Caki2 (cell line): ENCODE measurements around the gene MRPS14. TPM values are rescaled to one million over a fixed set of nuclear protein-coding genes. Genes with fewer than 3 reads are reported as not detected.
"Not testable (repeated sequence)": the region's sequence is repeated elsewhere in the genome, so short reads cannot be mapped to it uniquely, and the experiment has no call there.

Experiments
- DNase-seq: peaks from one replicate; pipeline ENCODE4 v3.0.0-alpha.2; 2015; ENCODE audit warnings: low read depth
- in situ Hi-C: cut with HindIII; loops from 2 replicates; pipeline ENCODE4 v1.10.0; 2016; ENCODE audit warnings: low sequenced_read_pairs, low pct_unique_long_range_greater_than_20kb, mixed read lengths
- total RNA-seq: library from RNA; depleted of rRNA; stranded (reverse); fragments of >200 nt; shearing (Covaris generic); gene quantifications from 2 replicates; pipeline ENCODE4 v1.2.3, GENCODE V29; 2014; ENCODE audit warnings: low replicate concordance; rRNA removed

The MRPS14 gene
- total RNA-seq = 11.5 and 17.6 TPM in 2 replicates

- in situ Hi-C loops = no loop called here
- peak; percentile 93 for DNase-seq
Measured at GRCh38 chr1:175023043-175023921, at the start of gene MRPS14. TSS of gene MRPS14 (minus strand) at chr1:175023425. CDS start at chr1:175023408, 17 bp downstream.

- in situ Hi-C loops = no loop called here
- DNase-seq = no peak
Measured at GRCh38 chr1:175072099-175072951, 49.1 kb upstream of the MRPS14 start.

- in situ Hi-C loops = no loop called here
- no peak for DNase-seq
Measured at GRCh38 chr1:175071276-175071943, 48.2 kb upstream of the MRPS14 start.

- no peak for DNase-seq
- in situ Hi-C loops = no loop called here
Measured at GRCh38 chr1:175070818-175071217, 47.6 kb upstream of the MRPS14 start.

- in situ Hi-C loops = no loop called here
- DNase-seq = no peak
Measured at GRCh38 chr1:175067362-175068106, 44.3 kb upstream of the MRPS14 start, which contains the start of gene TNN. TSS of gene TNN (plus strand) at chr1:175067833. CDS start at chr1:175077419, 9,586 bp downstream.

- DNase-seq = no peak
- in situ Hi-C loops = no loop called here
Measured at GRCh38 chr1:175062858-175063257, 39.6 kb upstream of the MRPS14 start.

- in situ Hi-C loops = no loop called here
- DNase-seq = no peak
Measured at GRCh38 chr1:175062339-175062738, 39.1 kb upstream of the MRPS14 start.

GRCh38 chr1:175054736-175055135, 31.5 kb upstream of the MRPS14 start:
- DNase-seq = no peak
- in situ Hi-C loops = no loop called here

- in situ Hi-C loops = no loop called here
- DNase-seq = no peak
Measured at GRCh38 chr1:175050992-175051391, 27.8 kb upstream of the MRPS14 start.

- in situ Hi-C loops = no loop called here
- no peak for DNase-seq
Measured at GRCh38 chr1:175045519-175045918, 22.3 kb upstream of the MRPS14 start.

GRCh38 chr1:175045097-175045496, 21.9 kb upstream of the MRPS14 start:
- no peak for DNase-seq
- in situ Hi-C loops = no loop called here

- in situ Hi-C loops, DNase-seq: not testable (repeated sequence)
Measured at GRCh38 chr1:175044591-175044990, 21.4 kb upstream of the MRPS14 start.

- DNase-seq = no peak
- in situ Hi-C loops = no loop called here
Measured at GRCh38 chr1:175043824-175044223, 20.6 kb upstream of the MRPS14 start.

GRCh38 chr1:175042650-175043049, 19.4 kb upstream of the MRPS14 start:
- in situ Hi-C loops = no loop called here
- no peak for DNase-seq

GRCh38 chr1:175040324-175040879, 17.2 kb upstream of the MRPS14 start:
- DNase-seq = no peak
- in situ Hi-C loops = no loop called here

GRCh38 chr1:175037416-175037815, 14.2 kb upstream of the MRPS14 start:
- in situ Hi-C loops = no loop called here
- DNase-seq = no peak

- in situ Hi-C loops = no loop called here
- no peak for DNase-seq
Measured at GRCh38 chr1:175036476-175036875, 13.3 kb upstream of the MRPS14 start.

- DNase-seq = no peak
- in situ Hi-C loops = no loop called here
Measured at GRCh38 chr1:175035865-175036264, 12.6 kb upstream of the MRPS14 start.
